H1 (cell line): ENCODE data around the gene ATP11A. TPM values are rescaled to one million over a fixed set of nuclear protein-coding genes. Genes with fewer than 3 reads are reported as not detected.

Experiments used
- CTCF ChIA-PET: fragments of 300-600 bp; sonication (Branson Sonifier 250); formaldehyde crosslinking; loops from one replicate; lab custom pipeline; 2021; ENCODE audit not compliant: partially characterized antibody; lab: Charles Lee
- POLR2A ChIA-PET: fragments of 300-600 bp; sonication (Branson Sonifier 250); formaldehyde crosslinking; loops from one replicate; lab custom pipeline; 2021; ENCODE audit warnings: inconsistent platforms; ENCODE audit not compliant: partially characterized antibody; lab: Charles Lee
- DNase-seq, 2 experiments: peaks; one replicate each; pipeline versions ENCODE4 v3.0.0 to v3.0.0-alpha.2; 2010 to 2022; ENCODE audit warnings: low spot score in 2 of 2, low read depth in 1 of 2, mixed read lengths in 1 of 2
- FAIRE-seq: peaks from 2 replicates; lab custom pipeline; 2011; peaks lifted over from hg19 to GRCh38; lab: Jason Lieb, UNC
- H2AFZ ChIP-seq: 2 replicates; pipeline ENCODE4 v1.8.1; 2012; ENCODE audit warnings: low read length, inconsistent platforms
- H2AK5ac ChIP-seq: 2 replicates; pipeline ENCODE4 v1.6.1; 2013; ENCODE audit warnings: low read depth, low read length
- H2BK120ac ChIP-seq: replicated peaks from 2 replicates; pipeline ENCODE3; 2013; ENCODE audit warnings: low read depth, low read length, inconsistent platforms
- H2BK12ac ChIP-seq: 2 replicates; pipeline ENCODE4 v1.6.1; 2013; ENCODE audit warnings: low read depth, low read length
- H2BK15ac ChIP-seq: 2 replicates; pipeline ENCODE4 v1.6.1; 2013; ENCODE audit warnings: low read length
- H2BK20ac ChIP-seq: 2 replicates; pipeline ENCODE4 v1.6.1; 2013; ENCODE audit warnings: low read length
- H2BK5ac ChIP-seq: 2 replicates; pipeline ENCODE4 v1.6.1; 2013; ENCODE audit warnings: low read depth, low read length
- H3K14ac ChIP-seq: 2 replicates; pipeline ENCODE4 v1.6.1; 2013; ENCODE audit warnings: inconsistent platforms; ENCODE audit not compliant: insufficient read length
- H3K18ac ChIP-seq: 2 replicates; pipeline ENCODE4 v1.6.1; 2013; ENCODE audit warnings: low read length; ENCODE audit errors: extremely low read depth
- H3K23ac ChIP-seq: 2 replicates; pipeline ENCODE4 v1.6.1; 2013; ENCODE audit warnings: inconsistent platforms; ENCODE audit not compliant: insufficient read length
- H3K23me2 ChIP-seq: 2 replicates; pipeline ENCODE4 v1.6.1; 2013; ENCODE audit warnings: low read depth, low read length
- H3K27ac ChIP-seq: 2 replicates; pipeline ENCODE4 v1.6.1; 2011; ENCODE audit warnings: low read depth, low read length, inconsistent platforms
- H3K27me3 ChIP-seq, 4 experiments: replicated peaks in 1 of 4; 1 replicate in 1 of 4; 2 replicates in 3 of 4; pipeline versions ENCODE4 v1.6.1 to v1.8.1; 2011 to 2013; ENCODE audit warnings: low read length in 3 of 4, mild to moderate bottlenecking in 3 of 4, inconsistent platforms in 2 of 4, mixed read lengths in 2 of 4, moderate library complexity in 1 of 4; ENCODE audit not compliant: control insufficient read depth in 3 of 4, insufficient read depth in 3 of 4; ENCODE audit errors: extremely low read depth in 1 of 4
- H3K36me3 ChIP-seq, 4 experiments: 2 replicates each; pipeline versions ENCODE4 v1.6.1 to v1.8.1; 2011 to 2013; ENCODE audit warnings: mild to moderate bottlenecking in 4 of 4, low read length in 3 of 4, moderate library complexity in 2 of 4, control low read depth in 1 of 4, inconsistent platforms in 1 of 4; ENCODE audit not compliant: insufficient read depth in 4 of 4, control insufficient read depth in 2 of 4
- H3K4ac ChIP-seq: replicated peaks from 2 replicates; pipeline ENCODE3; 2013; ENCODE audit warnings: low read length, low read depth, mixed read lengths, inconsistent platforms; ENCODE audit not compliant: insufficient read length
- H3K4me1 ChIP-seq, 4 experiments: replicated peaks in 1 of 4; 1 replicate in 1 of 4; 2 replicates in 3 of 4; pipeline versions ENCODE4 v1.6.1 to v1.8.1; 2011 to 2013; ENCODE audit warnings: low read length in 3 of 4, inconsistent platforms in 2 of 4, mixed read lengths in 1 of 4; ENCODE audit not compliant: insufficient read depth in 4 of 4, control insufficient read depth in 3 of 4
- H3K4me2 ChIP-seq, 2 experiments: 2 replicates each; pipeline versions ENCODE4 v1.6.1 to v1.8.1; 2011 to 2013; ENCODE audit warnings: low read depth in 2 of 2, low read length in 2 of 2, control low read depth in 1 of 2, inconsistent platforms in 1 of 2, mild to moderate bottlenecking in 1 of 2; ENCODE audit not compliant: insufficient read depth in 1 of 2
- H3K4me3 ChIP-seq, 4 experiments: fragments of 200-600, 300-600 bp in 1 of 4; sonication (generic), shearing (Covaris generic), sonication (Bioruptor Twin) in 1 of 4; 2 replicates each; pipeline versions ENCODE4 v1.5.1 to v1.8.1; 2011 to 2016; ENCODE audit warnings: low read length in 4 of 4, low read depth in 3 of 4, control low read depth in 2 of 4, inconsistent platforms in 2 of 4, mild to moderate bottlenecking in 2 of 4, mixed read lengths in 1 of 4, moderate library complexity in 1 of 4; ENCODE audit not compliant: insufficient read depth in 2 of 4; ENCODE audit errors: extremely low read depth in 1 of 4
- H3K56ac ChIP-seq: replicated peaks from 2 replicates; pipeline ENCODE3; 2013; ENCODE audit warnings: low read depth, mild to moderate bottlenecking, mixed read lengths, low read length, inconsistent platforms; ENCODE audit not compliant: insufficient read length
- H3K79me1 ChIP-seq: 2 replicates; pipeline ENCODE4 v1.6.1; 2013; ENCODE audit warnings: low read depth, low read length, control low read depth
- H3K79me2 ChIP-seq, 2 experiments: 2 replicates each; pipeline versions ENCODE4 v1.6.1 to v1.8.1; 2012 to 2013; ENCODE audit warnings: low read length in 2 of 2, mild to moderate bottlenecking in 2 of 2, inconsistent platforms in 1 of 2; ENCODE audit not compliant: insufficient read depth in 2 of 2, control insufficient read depth in 1 of 2
- H3K9ac ChIP-seq, 4 experiments: replicated peaks in 1 of 4; 1 replicate in 1 of 4; 2 replicates in 3 of 4; pipeline versions ENCODE4 v1.6.1 to v1.8.1; 2011 to 2013; ENCODE audit warnings: low read depth in 3 of 4, low read length in 3 of 4, control low read depth in 2 of 4, mild to moderate bottlenecking in 2 of 4, moderate library complexity in 2 of 4, inconsistent platforms in 1 of 4; ENCODE audit errors: extremely low read depth in 1 of 4
- H3K9me3 ChIP-seq, 2 experiments: 2 replicates each; pipeline versions ENCODE4 v1.6.1 to v1.8.1; 2012 to 2013; ENCODE audit warnings: mild to moderate bottlenecking in 2 of 2, moderate library complexity in 2 of 2, control low read depth in 1 of 2, inconsistent platforms in 1 of 2, low read depth in 1 of 2, low read length in 1 of 2, mixed read lengths in 1 of 2; ENCODE audit not compliant: insufficient read depth in 2 of 2
- H4K20me1 ChIP-seq, 2 experiments: replicated peaks in 1 of 2; 2 replicates each; pipeline versions ENCODE3 to v1.8.1; 2011 to 2013; ENCODE audit warnings: inconsistent platforms in 2 of 2, low read length in 2 of 2, mild to moderate bottlenecking in 1 of 2; ENCODE audit not compliant: insufficient read depth in 2 of 2, control insufficient read depth in 1 of 2
- H4K5ac ChIP-seq: 2 replicates; pipeline ENCODE4 v1.6.1; 2013; ENCODE audit warnings: low read length, low read depth, mixed read lengths, inconsistent platforms; ENCODE audit not compliant: insufficient read length
- H4K8ac ChIP-seq: 2 replicates; pipeline ENCODE4 v1.8.0; 2013; ENCODE audit warnings: mild to moderate bottlenecking, moderate library complexity, low read length, inconsistent platforms; ENCODE audit not compliant: insufficient read depth; ENCODE audit errors: extremely low read depth
- H4K91ac ChIP-seq: replicated peaks from 2 replicates; pipeline ENCODE3; 2013; ENCODE audit warnings: low read length, mixed read lengths, inconsistent platforms; ENCODE audit not compliant: insufficient read length
- NANOG ChIP-seq: IDR thresholded peaks from 2 replicates; pipeline ENCODE4 v1.6.1; 2011; ENCODE audit warnings: low read length, low read depth, mild to moderate bottlenecking, inconsistent platforms; ENCODE audit not compliant: insufficient read depth, poor library complexity, severe bottlenecking
- SIX5 ChIP-seq: IDR thresholded peaks from 2 replicates; pipeline ENCODE4 v1.6.1; 2011; ENCODE audit warnings: mild to moderate bottlenecking, low read depth, low read length
- WGBS, 2 experiments: shearing (Covaris generic) in 1 of 2; methylation state at CpG; one replicate each; pipeline versions ENCODE4 v1.1.6 to v1.1.7; 2013 to 2015; ENCODE audit warnings: low lambda C conversion rate in 2 of 2, mixed read lengths in 2 of 2, inconsistent platforms in 1 of 2, low coverage in 1 of 2, missing lambda C conversion rate in 1 of 2; ENCODE audit not compliant: insufficient replicate concordance in 2 of 2, insufficient coverage in 1 of 2, insufficient read length in 1 of 2; ENCODE audit errors: extremely low coverage in 1 of 2, missing lambda C conversion rate in 1 of 2; 5-methylcytosine and 5-hydroxymethylcytosine counted together
- polyA plus RNA-seq, 7 experiments: library from polyadenylated mRNA; depleted of rRNA in 3 of 7; stranded (reverse) in 5 of 7; unstranded in 2 of 7; fragments of >200 nt in 5 of 7; fragments of 200-250 nt in 2 of 7; gene quantifications; 1 replicate in 5 of 7; 2 replicates in 1 of 7; 4 replicates in 1 of 7; pipeline versions ENCODE4 v1.2.1 to v1.2.3, GENCODE V29; 2011 to 2013; ENCODE audit warnings: missing spikeins in 2 of 7, mixed read lengths in 2 of 7
- total RNA-seq: library from RNA; stranded (reverse); fragmentation: NEBNext Ultra II Directional; extraction: Animal tissue kit (Norgen Biotek cat#: 25700); gene quantifications from 2 replicates; pipeline ENCODE4 v1.2.1, GENCODE V29; 2021
- TF ChIP-seq, protein P1 (sequence below): IDR thresholded peaks from 2 replicates; pipeline ENCODE4 v1.6.1; 2011; ENCODE audit warnings: low read length, improper control_type of control experiment

ATP11A gene
- total and polyA plus RNA-seq, 2 of the 8 experiments (the other 6 are each of a cell fraction or from before 2014, with no cell fraction given), result 28.8 to 72.9 TPM

DNA sequence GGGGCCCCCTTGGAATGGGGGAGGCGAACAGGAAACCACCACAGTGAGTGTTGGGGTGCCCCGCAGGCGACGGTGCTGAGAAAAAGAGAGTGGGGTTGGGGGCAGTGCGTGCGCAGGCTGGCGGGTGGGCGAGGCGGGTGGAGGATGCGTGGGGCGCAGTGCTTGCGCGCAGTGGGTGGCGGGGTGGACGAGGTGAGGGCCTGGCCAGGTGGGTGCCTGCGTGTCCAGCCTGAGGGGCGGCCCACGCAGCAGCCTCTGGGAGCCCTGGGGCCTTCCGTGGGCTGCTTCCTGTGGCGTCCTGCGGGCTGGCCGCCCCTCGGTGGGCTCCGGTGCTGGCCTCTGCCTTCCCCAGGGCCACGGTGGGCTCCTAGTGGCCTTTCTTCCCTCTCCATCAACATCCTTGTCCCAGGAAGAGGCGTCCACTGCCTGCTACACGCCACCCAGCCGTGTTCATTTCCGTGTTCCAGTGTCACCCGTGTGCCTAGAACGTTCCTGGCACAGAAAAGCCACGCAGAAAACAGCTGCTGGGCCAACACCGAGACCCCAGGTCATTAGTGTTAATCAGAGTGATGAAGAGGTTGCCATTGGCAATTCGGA, 7.1 kb downstream of the ATP11A start:
- H3K4me3 ChIP-seq, result no peak overlapping the region
- no peaks in the 10 kb centered on the region for H3K9me3 ChIP-seq
- H3K36me3 ChIP-seq, result no peaks in the 10 kb centered on the region; a peak in 1 of 8 replicates
- H4K91ac ChIP-seq, result no peak overlapping the region
- H4K8ac ChIP-seq, result peak overlapping the region; percentile 84; the same call in 1 of the 2 replicates
- no peak overlapping the region for H2BK12ac ChIP-seq
- no peak overlapping the region; the same call in 1 of the 2 replicates for H2BK5ac ChIP-seq
- H3K18ac ChIP-seq, result no peak overlapping the region
- DNase-seq, result no peak
- ChIA-PET CTCF (no interaction called here), POLR2A (interaction anchor here (0.6 kb wide), 1 partner anchor 191 kb away, joined by 5 read pairs; no protein-coding TSS in a partner anchor)
- no peak overlapping the region for H2BK120ac ChIP-seq
- no peak for FAIRE-seq
- H4K5ac ChIP-seq, result no peak overlapping the region
- H3K4me2 ChIP-seq, result no peak overlapping the region
- H3K56ac ChIP-seq, result no peak overlapping the region
- 91% methylated on average over 20 of the region's 34 CpGs; no CpG with 5 or more reads in 1 of the 2 experiments for WGBS, 2 experiments
- no peak overlapping the region for H2AK5ac ChIP-seq
- H3K23ac ChIP-seq, result no peak overlapping the region
- no peak overlapping the region for H2AFZ ChIP-seq
- no peak overlapping the region for H3K4ac ChIP-seq
- H4K20me1 ChIP-seq, result peaks cover 4 to 11% of the 10 kb centered on the region in 2 experiments
- peaks cover 19% of the 10 kb centered on the region for H3K79me1 ChIP-seq
- H3K14ac ChIP-seq, result no peak overlapping the region
- no peak overlapping the region for H2BK20ac ChIP-seq
- peaks cover 6 to 93% of the 10 kb centered on the region in 2 experiments; a peak in 3 of 4 replicates for H3K79me2 ChIP-seq
- H2BK15ac ChIP-seq, result no peak overlapping the region
- no peaks in the 10 kb centered on the region for H3K23me2 ChIP-seq
- H3K4me1 ChIP-seq, result peaks cover 0 to 20% (median 11%) of the 10 kb centered on the region in 4 experiments; a peak in 6 of 7 replicates
- H3K27me3 ChIP-seq, result no peaks in the 10 kb centered on the region; a peak in 1 of 7 replicates
- no peak overlapping the region for H3K9ac ChIP-seq
- no peak overlapping the region for H3K27ac ChIP-seq
- no peak for TF ChIP-seq NANOG
- TF ChIP-seq, protein P1, sequence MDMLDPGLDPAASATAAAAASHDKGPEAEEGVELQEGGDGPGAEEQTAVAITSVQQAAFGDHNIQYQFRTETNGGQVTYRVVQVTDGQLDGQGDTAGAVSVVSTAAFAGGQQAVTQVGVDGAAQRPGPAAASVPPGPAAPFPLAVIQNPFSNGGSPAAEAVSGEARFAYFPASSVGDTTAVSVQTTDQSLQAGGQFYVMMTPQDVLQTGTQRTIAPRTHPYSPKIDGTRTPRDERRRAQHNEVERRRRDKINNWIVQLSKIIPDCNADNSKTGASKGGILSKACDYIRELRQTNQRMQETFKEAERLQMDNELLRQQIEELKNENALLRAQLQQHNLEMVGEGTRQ, result no peak
- no peak for TF ChIP-seq SIX5
